GM18517 (cell line): ENCODE data around the gene BARHL1.

ENCODE experiments used
- ATAC-seq: cut with Tn5 transposase; IDR thresholded peaks from one replicate; pipeline ENCODE4 v1.9.1; 2021; ENCODE audit warnings: mild to moderate bottlenecking, moderate library complexity; ENCODE audit not compliant: unreplicated experiment

BARHL1 gene

DNA sequence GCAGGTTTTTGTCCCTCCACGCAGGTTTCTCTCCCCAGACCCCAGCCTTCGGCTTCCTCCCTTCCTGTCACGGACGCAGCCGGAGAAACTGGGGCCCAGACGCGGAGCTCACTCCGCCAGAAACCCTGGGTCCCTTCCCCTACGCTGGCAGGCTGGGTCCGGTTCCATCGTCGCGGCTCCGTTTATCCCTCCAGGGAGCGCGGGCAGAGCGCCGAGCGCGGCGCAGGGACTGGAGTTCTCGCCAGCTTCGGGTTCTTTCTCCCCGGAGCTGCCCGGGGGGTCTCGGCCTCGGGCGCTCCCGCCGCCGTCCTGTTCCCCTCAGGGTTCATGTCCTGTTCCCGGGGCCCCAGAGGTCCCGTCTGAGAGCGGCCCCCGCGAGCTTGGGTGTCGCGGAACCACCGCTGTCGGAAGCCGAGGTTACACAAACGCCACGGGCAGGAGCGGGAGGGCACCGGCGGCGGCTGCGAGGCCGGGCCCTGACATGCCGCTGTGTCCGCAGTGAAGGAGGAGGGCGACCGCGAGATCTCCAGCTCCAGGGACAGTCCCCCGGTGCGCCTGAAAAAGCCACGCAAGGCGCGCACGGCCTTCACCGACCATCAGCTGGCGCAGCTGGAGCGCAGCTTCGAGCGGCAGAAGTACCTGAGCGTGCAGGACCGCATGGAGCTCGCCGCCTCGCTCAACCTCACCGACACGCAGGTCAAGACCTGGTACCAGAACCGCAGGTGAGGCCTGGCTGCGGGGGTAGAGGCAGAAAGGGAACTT lies 4.6 kb downstream of the BARHL1 start:
- no peak for ATAC-seq

GRCh38 chr9:132587592-132587955 lies 5.2 kb downstream of the BARHL1 start:
- ATAC-seq: no peak

DNA sequence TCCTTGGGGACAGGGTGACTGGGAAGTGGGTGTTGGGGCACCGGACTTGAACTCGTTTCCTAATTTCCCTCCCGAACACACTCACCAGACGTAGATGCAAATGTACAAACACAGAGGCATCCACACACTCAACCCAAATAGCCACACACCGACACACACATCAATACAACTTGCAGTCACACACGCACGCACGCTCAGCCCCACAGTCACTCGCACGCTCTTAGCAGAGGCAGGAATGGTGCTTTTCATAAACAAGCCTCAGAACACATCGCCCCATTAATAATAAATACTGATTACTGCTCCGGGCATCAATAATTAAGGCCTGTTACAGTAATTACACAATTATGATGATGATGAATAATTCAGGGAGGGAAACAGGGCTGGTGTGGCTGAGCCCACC lies 5.7 kb downstream of the BARHL1 start:
- ATAC-seq: no peak

DNA sequence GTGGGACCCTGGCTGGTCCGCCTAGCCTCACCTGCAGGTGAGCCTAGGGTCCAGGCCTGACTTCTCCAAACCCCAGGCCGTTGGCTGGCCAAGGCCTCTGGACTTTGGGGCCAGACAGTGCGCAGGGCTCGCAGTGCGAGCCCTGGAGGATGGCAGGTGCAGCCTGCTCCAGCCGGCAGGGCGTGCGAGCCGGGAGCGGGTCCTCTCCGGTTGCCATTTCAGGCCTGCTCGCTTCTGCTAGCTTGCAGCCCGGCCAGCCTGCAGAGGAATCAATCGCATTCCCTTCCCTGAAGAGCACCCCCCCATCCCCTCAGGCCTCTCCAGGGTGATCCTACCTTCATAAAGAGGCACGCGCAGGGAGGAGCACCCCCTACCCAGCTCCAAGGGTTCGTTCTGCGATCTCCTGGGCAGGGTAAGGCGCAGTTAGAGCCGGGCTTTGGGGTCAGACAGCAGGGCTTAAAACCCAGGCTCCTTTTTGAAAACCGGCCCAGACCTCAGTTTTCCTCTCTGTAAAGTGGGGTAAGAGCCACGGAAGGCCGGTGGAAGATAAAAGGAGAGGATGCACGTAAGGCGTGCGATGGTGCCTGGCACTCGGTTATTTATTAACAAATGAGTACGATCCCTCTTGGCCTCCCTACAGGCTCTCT lies 6.2 kb downstream of the BARHL1 start:
- no peak for ATAC-seq

GRCh38 chr9:132589148-132590036 lies 7.0 kb downstream of the BARHL1 start:
- no peak for ATAC-seq

GRCh38 chr9:132590037-132590317 lies 7.6 kb downstream of the BARHL1 start:
- ATAC-seq: no peak

DNA sequence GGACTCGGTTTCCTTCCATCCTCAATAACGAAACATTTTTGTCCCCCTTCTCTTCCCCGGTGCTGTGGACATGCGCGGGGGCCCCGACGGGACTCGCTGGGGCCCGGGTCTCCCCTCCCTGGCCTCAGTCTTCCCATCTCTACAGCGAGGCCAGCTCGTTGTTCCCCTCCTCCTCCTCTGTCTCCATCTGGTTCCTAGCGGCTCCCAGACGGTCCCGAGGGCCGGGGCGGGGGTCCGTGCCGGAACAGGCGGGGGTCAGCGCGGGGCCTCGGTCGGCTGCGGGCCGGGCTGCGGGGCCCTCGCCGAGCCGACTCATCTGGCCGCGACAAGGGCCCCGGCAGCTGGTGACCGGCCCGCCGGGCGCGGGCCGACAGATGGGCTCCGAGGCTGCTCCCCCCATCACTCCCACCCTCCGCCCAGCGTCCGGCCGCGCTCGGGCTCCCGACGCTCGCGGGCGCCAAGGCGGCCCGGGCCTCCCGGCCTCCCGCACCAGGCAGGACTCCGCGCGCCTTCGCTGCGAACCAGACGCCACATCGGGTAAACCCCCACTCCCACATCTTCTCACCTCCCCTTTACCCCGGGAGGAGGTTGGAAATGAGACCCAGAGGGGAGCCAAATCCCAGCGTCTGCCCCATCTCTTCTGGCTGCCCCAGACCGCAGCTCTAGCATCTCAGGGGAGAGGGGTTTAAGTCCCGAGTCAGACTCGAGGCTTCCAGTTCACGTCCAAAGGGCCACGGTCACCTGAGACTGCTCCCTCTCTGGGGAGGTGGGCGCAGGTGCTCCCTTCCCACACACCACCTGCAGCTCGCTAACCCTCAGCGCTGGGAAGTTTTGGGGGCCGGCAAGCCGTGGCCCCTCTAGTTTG lies 8.1 kb downstream of the BARHL1 start:
- ATAC-seq: no peak

GRCh38 chr9:132591244-132591643 lies 8.8 kb downstream of the BARHL1 start:
- no peak for ATAC-seq

- no peak for ATAC-seq
These were observed 9.4 kb downstream of the BARHL1 start for GRCh38 chr9:132591751-132592314.

GRCh38 chr9:132592451-132592850 lies 10.0 kb downstream of the BARHL1 start:
- ATAC-seq: no peak

GRCh38 chr9:132594412-132594811 lies 12.0 kb downstream of the BARHL1 start:
- no peak for ATAC-seq

DNA sequence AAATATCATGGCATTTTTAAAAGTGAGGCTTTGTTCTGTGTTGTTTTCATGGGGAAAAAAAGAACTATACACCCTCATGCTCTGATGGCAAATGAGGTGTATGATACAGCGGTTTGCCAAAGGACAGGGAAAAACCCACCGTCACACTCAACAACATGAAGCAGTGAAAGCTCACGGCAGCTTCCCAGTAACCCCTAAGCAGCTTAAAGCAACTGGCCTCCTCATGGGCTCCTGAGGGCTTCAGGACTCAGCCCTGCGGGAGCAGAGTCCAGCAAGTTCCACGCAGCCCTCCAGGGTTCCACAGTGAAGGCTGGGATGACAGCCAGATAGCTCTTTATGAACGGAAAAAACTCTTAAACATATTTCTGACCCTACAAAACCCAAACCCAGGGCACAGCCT lies 12.9 kb downstream of the BARHL1 start:
- ATAC-seq: no peak

DNA sequence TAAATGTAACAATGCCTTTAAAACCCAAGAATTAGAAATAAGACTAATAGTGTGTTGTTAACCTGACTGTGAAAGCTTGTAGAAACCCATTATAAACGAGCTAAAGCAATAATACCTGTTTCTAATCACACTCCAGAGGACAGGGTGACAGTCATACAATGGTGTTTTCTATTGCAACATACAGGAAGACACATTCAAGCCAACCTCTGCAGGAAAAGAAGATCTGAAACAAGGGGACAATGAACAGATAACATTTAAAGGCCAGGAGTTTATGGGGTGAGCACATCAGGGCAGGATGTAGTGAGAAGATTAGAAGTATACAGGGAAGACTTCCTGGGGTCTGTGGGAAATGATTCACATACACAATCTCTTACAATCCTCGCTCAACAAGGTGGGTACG lies 13.8 kb downstream of the BARHL1 start:
- ATAC-seq: no peak

DNA sequence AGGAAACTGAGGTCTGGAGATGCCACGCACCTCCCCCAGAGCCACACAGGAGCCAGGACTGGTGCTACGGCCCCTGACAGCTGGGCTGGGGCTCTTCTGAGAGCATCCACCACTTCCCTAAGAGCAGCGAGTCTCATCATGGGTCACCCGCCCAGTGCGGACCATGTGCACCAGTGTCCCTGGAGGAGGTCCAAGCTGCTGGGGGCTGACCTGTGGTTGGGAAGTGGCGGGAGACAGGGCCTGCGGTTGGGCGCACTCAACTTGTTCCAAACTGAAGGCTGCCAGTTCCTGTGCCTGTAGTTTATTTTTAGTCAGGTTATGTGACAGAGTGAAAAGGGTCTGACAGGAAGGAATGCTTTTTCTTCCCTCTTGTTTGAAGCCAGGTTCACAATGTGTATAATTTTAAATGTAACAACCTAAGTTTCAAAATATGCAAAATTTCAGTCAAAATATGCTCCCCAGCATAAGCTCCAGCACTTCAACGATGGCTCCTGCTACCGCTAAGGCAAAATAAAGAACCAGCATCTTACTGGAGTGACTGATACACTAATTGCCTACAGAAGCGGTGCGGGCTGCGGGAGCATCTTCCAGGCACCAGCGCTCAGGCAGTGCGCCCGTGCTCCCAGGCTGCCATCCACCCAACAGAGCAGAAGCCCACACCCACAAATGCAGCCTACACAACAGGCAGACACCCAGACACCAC lies 14.8 kb downstream of the BARHL1 start:
- ATAC-seq: no peak

DNA sequence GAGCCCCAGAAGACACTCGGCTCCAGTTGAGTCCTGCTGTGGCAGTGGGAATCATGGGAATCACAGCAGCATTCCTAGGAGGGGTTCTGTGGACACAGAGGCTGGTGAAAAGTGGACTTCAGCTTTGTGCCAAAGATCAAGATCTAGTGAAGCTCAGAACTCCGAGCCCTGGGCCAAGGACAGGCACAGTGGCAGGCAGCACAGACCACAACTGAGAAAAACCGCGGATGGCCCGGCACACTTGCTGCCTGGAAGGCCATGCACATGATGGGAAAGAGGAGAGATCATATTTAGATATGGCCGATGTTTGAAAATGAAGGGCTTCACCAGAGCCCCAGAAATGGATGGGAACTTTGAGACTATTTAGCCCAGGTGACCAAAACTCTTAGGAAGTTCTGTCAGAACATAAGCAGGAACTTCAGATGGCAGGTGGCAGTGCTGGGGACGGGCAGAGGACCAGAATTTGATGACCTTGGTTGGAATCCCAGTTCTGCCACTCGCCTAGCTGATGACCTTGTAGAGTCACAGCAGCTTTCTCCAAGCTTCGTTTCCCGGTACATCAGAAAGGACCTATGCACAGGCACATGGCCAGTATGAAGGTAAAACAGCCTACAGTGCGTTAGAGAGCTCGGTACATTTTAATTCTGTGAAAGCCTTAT lies 18.0 kb downstream of the BARHL1 start:
- no peak for ATAC-seq

- no peak for ATAC-seq
These were observed 19.8 kb downstream of the BARHL1 start for GRCh38 chr9:132602207-132602606.

DNA sequence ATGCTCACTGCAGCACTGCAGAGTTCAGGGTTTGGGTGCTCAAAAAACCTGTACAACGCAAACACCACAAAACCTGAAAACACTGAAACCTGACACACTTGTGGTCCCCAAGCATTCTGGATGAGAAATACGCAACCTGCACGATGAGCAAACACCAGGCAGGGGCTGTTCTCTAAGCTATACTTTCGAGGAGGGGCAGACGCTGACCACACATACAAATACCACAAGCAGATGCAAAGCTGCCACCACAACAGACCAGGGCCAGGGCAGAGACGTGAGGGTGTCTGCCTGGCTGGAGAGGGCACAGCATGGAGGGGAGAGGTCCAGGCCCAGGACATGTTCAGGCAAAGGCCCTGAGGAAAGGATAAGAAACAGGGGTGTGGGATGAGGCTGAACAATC lies 23.0 kb downstream of the BARHL1 start:
- no peak for ATAC-seq

DNA sequence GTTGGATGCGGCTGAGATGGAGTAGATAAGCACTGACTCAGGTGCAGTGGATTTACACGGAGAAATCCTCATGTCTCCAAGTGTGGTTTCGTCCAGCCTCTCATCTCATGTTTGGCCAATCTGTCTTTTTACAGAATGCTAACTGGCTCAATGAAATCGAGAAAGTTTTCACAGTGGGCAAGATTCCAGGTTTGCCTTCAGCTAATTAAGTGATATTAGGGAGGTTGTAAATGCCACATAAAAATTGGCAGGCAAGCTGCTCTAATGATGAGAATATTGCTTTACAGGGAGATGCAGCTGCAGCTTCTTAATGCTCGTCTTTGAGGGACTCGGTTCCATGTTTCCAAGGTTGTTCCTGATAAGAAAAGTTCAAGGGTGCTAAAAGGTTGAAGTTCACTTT lies 23.7 kb downstream of the BARHL1 start:
- ATAC-seq: no peak

DNA sequence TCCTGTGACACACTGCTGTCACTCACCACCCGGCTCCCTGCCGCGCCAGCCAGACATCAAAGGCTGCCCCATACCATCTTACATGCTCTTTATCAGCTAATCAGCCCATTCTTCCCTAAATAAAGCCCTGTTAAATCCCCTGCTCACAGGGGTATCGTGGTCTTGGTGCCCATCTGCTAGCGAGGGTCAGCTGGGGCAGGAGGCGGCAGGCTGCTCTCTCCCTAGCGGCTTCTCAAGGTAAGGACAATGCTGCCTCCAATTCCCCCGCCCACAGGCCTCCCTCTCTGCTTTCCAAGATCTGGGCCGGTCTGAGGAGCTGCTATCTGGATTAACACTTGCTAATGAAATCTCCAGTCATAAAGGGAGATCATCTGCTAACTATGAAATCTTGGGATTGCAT lies 26.8 kb downstream of the BARHL1 start:
- ATAC-seq: no peak

GRCh38 chr9:132609829-132610228 lies 27.4 kb downstream of the BARHL1 start:
- no peak for ATAC-seq
